MM.1S (cell line): ENCODE data around the gene IL1RAPL2.

Experiments used
- CTCF ChIP-seq: fragments of 300-600 bp; sonication (generic); IDR thresholded peaks from 2 replicates; pipeline ENCODE4 v1.5.1; 2016; ENCODE audit warnings: antibody characterized with exemption, low read length, mixed read lengths
- EZH2 ChIP-seq: fragments of 300-600 bp; sonication (generic); optimal IDR thresholded peaks from 2 replicates; pipeline ENCODE3; 2017; ENCODE audit warnings: low read depth, mild to moderate bottlenecking, antibody characterized with exemption, low read length, mixed read lengths

- TF ChIP-seq CTCF (no peak), EZH2 (no peak)
Observed at GRCh38 chrX:105209406-105209805, 643.4 kb downstream of the IL1RAPL2 start.
